ENCODE data around the gene KCNN3.

KCNN3 gene

DNA sequence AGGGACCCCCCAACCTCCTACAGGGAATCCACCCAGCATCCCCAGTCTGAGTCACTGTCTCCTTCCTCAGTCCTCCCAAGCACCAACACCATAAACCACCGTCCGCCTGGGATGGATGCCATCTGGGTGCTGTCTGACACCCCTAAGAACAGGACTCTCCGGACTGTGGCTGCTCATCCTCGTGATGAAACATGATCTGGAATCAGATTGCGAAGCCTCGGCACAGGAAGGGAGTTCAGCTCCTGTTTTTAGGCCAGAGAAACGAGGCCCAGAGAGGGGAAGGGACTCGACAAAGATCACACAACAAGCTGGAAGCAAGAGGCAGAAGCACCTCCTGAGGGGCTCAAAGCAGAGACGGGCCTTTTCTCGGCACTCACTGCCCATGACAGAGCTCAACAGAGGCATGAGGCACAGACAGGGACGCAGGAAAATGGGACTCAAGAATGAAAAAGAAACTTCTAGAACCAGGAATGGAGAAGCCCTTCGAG, 8.4 kb downstream of the KCNN3 start:
- DNase-seq (ENCODE audit: low read depth, low spot score), result no peak

DNA sequence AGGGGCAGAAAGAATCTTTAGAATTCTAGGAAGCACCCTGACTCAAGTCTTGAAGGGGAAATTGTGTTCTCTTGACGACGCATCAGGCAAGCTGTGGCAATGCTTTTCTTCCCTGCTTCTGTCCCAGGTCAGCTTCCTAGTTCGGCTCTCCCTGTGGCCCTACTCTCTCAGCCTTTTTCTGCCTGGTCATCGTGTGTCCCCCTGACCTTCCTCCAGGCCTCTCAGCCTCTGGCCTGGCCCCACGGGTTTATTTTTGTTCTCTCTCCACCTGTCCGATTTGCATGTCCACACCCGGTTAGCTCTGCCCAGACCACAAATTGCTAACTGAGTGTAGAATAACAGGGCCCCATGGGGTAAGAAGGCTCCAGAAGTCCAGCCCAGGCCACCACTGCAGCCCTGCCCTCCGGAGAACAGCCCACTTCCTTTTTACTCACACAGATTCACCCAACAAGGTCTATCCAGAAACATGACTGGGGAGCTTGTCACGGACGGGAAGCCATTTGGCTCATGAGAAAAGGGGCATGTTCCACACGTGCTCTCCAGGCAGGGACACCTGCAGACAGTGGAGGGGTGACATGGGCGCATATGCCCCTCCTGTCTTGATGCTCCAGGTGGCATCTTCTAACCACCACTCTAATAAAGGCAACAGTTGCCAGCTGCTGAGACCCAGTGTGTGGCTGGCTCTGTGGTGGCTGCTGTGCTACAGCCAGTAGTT, 9.8 kb downstream of the KCNN3 start:
- DNase-seq (ENCODE audit: low read depth, low spot score), result no peak

DNA sequence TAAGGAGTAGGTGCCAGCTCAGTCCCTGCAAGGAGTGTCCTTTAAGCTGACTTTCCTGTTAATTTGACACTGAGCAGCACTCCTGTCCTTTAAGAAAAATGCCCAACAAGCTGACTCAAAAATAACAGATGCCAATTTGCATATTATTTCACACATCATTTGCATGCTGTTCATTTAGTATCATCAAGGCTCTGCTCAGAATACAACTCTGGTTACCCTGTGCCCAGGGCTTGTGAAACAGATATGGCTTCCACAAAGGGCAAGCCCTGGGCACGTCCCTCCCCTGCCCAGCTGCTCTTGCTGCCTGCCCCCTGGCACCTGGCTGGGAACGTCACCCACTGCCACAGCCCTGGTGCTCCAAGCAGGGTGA, 10.3 kb downstream of the KCNN3 start:
- no peak for DNase-seq (ENCODE audit: low read depth, low spot score)

DNA sequence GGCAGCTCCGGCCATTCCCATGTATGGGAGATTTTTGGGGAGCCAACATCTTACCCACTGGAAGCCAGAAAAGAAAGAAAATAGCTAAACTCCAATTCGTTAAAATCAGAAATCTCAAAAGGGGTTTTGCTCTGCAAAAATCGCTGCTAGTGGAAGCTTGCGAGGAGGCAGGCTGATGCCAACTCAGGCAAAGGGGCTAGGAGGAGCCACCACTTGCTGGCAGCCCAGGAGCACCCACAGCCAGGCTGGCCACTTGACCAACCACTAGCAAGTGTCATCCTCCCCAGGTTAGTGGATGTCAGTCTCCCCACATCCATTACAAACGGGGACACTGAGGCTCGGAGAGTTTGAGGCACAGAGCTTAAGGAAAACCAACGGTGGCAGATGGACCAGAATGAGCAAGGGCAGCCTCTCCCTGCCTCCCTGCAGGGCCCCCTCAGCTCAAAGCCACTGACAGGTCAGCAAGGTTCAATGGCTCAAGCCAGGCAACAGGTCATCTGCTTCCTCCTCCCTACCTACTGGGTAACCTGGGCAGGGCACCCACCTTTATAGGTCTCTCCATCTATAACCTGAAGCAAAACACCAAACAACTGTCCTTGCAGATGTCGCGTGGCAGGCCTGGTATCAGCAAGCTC, 10.8 kb downstream of the KCNN3 start:
- DNase-seq (ENCODE audit: low read depth, low spot score), result no peak

DNA sequence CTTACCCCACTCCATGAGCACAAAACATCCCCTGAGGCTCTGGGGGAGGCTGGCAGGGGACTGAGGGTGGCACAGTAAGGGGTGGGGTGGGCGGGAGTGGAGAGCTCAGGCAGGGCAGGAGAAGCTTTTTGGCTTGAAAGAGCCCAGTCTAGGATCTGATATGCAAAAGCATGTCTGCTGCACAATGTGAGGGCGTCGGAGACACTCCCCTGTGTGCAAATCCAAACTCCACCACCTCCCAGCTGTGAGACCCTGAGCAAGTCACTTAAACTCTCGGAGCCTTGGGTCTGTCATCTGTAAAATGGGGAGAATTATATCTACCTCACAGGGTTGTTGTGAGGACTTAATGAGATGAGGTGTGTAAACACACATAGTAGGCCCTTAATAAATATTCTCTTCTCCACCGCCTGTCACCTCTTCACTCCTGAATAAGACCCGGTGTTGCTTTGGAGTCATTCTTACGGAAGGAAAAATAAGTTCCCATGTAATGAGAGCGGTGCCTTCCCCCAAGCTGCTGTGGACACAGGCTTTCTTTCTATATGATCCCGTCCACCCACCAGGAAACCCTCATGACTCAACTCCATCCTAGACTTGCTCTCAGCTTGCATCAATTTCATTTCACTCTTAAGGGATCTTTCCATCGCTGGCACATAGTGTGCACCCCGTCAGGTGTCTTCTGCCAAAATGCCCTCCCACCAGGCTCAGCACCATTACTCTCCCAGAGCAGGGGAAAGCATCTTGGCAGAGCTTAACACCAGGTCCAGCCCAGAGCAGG, 12.5 kb downstream of the KCNN3 start:
- DNase-seq (ENCODE audit: low read depth, low spot score), result no peak

DNA sequence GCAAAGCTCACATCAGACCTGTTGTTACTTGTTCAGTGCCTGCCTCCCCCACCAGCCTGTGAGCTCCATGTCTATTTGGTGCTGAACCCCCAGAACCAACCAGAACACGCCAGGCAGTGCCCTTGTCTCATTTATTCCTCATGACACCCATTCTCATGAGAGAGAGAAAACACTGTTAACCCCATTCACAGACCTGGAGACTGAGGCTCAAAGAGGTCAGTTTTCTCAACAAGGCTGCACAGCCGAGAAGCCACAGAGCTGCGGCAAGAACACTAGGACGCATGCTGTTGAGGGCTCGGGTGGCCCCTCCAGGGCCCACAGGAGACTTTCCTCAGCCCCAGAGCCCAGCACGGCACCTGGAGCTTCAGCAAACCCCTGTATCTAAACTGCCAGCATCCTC, 13.1 kb downstream of the KCNN3 start:
- no peak for DNase-seq (ENCODE audit: low read depth, low spot score)

DNA sequence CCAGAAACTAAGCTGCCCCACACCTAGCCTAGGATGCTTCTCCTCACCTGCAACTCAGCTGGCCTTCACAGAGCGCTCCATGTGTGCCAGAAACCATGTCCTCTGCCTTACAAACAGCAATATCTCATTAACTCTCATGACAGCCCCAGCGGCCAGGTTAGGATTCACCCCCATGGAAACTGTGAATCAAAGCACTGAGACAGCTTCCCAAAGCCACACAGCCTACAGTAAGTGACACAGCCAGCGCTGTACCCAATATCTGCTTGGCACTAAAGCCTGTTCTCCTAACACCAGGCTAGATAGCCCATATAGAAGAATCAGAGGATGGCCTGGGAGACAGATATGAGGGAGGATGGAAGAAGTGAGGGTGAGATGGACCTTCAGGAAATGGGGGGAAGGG, 13.5 kb downstream of the KCNN3 start:
- DNase-seq (ENCODE audit: low read depth, low spot score), result no peak

DNA sequence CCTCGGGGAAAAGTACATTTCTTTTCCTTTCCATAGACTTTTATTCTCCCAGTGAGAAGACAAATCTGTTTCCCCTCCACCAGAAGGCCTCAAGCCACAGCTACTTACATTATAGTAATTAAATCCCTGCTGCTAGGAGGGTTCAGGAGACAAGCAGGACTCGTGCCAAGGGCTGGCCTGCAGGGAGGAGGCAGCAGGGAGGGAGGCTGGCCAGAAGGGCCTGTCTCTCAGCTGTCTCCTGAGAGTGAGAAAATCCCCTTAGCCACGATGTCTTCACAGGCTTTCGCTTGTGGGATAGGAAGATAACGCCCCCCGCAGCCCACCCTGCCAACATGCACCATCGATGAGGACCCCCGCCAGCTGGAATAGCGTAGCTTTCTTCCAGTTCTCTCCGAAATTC, 14.0 kb downstream of the KCNN3 start:
- DNase-seq (ENCODE audit: low read depth, low spot score), result no peak

DNA sequence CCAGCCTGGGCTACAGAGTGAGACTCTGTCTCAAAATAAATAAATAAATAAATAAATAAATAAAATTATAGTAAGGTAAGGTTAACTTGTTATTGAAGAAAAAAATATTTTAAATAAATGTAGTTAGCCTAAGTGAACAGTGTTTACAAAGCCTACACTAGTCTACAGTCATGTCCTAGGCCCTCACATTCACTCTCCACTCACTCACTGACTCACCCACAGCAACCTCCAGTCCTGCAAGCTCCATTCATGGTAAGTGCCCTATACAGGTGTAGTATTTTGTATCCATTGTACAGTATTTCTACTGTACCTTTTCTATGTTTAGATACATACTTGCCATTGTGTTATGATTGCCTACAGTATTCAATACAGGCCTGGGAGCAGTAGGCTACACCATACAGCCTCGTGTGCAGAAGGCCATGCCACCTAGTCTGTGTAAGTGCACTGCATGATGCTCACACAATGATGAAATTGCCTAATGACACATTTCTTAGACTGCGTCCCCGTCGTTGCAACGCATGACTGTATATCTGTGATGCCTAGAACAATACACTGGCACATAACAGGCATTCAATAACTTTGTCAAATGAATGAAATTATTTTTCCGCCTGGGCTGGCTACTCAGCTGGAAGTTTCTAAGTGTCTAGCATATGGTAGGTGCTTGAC, 14.8 kb downstream of the KCNN3 start:
- DNase-seq (ENCODE audit: low read depth, low spot score), result no peak

DNA sequence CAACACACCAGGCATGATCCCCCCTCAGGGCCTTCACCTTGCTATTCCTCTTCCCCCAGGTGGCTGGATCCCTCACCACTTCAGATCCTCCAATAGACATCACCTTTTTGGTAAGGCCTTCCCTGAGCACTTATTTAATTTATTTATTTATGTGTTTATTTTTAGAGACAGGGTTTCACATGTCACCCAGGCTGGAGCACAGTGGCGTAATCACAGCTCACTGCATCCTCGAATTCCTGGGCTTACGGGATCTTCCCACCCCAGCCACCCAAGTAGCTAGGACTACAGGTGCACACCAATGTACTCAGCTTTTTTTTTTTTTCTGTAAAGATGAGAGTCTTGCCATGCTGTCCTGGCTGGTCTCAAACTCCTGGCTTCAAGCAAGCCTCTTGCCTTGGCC, 17.2 kb downstream of the KCNN3 start:
- DNase-seq (ENCODE audit: low read depth, low spot score), result no peak

DNA sequence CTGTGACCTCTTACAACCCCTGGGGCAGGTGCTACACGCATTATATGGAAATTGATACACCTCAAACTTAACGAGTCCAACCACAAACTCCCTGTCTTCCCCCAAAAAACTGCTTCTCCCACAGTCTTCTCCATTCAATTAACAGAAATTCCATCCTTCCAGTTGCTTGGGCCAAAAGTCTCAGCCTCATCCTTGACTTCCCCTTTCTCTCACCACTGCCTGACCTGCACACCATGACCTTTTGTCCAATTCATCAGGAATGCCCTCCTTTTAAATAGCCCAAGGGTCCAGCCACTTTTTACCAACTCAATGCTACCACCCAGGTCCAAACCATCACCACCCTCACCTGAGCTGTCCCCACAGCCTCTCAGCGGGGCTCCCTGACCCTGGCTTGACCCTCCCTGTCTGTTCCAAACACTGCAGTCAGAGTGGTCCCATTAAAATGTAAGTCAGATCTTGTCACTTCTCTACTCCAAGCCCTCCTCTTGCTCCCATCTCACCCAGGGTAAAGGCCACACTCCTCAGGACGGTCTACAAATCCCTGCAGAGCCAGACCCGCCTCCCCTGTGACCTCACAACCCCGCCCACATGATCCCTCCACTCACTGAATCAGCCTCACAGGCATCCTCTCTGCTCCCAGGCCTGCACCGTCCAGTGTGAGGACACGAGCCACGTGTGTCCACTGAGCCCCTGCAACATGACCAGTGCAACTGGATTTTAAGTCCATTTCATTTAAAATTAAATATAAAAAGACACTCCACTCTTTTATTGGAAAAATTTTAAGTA, 18.5 kb downstream of the KCNN3 start:
- no peak for DNase-seq (ENCODE audit: low read depth, low spot score)

DNA sequence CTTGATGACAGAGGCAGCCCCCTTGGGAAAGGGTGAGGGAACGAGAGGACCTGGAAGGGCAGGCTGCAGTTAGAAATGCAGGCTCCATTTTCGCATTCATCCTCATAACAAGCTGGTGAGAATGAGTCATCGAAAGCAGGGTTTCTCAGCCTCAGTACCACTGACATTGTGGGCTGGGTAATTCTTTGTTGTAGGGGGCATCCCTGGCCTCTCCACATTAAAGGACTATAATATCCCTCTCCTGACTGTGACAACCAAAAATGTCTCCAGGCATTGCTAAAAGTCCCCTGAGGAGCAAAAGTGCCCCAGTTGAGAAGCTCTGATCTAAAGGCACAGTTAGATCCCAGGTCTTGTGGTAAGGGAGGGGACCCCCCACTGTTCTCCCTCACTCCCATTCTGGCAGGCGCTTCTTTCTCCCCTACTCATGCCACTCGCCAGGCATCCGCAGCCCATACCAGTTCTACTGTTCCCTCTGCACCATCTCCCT, 20.4 kb downstream of the KCNN3 start:
- DNase-seq (ENCODE audit: low read depth, low spot score), result no peak

DNA sequence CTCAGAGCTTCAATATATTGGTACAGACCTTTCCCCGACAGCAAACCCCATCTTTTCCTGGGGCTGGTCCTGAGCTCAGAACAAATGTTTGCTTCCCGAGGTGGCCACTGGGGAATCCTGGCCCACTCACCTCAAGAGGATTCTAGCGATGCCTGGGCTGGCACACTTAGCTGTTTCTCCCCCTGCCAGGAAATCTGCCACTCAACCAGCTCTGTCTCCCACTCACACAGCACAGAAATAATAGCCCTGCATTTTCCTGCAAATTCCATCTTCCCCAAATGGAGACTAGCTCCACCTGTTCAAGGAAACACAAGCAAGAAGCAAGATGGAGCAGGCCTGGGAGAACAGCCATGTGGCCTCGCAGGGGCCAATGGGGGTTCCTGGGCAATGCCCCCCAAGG, 21.1 kb downstream of the KCNN3 start:
- no peak for DNase-seq (ENCODE audit: low read depth, low spot score)

DNA sequence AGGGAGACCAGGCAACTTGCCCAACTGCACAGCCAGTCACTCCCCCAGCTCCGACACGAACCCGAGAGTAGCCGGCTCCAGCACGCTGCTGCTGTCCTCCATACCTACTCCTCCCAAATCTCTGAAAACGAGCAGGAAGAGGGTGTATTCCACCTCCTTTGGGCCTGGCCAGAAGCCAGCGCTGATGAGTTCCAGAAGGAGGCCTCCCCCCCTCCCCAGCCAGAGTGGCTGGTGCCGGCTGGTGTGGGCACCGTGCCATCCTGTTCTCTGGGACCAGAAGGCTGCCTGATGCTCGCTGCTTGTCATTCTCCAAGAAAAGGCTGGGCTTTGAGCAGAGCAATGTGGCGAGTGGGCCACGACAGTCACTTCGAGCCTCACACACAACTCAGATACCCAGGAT, 22.2 kb downstream of the KCNN3 start:
- DNase-seq (ENCODE audit: low read depth, low spot score), result no peak

DNA sequence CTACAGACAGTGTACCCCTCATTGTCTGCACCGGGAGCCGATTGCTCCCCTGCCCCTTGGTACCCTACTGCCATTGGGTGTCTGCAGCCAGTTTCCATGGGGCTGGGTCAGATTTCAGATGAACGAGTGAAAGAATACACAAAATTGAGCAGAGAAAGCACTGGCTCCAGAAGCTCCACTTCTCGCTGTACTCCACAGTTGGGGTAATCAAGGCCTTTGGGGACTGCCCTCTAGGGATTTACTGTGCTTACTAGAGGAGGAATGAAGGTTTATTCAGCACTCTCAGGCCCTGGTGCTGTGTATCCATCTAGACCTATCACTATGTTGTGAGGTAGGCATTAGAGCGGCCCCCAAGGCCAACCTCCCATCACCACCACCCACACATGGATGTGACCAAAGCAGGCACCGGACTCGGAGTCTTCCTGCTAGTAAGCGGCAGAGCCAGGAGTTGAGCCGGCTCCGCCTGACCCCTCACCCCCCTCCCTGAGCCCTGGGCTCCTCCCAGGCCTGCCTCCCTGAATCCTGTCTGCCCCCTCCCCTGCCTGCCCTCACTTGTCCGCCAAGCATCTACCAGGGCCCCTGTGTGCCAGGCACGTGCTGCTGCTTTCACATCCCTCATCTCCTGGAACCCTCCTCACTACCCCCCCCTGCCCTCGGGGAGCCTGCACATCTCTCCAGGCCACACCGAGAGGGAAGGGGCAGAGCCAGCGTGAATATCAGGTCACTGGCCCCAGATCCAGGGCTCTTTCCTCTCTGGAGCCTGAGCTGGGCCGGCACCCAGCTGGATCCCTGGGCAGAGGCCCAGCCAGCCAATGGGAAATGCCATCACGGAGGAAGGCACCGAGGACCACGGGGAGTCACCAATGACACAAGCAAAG, 23.3 kb downstream of the KCNN3 start:
- DNase-seq (ENCODE audit: low read depth, low spot score), result no peak

DNA sequence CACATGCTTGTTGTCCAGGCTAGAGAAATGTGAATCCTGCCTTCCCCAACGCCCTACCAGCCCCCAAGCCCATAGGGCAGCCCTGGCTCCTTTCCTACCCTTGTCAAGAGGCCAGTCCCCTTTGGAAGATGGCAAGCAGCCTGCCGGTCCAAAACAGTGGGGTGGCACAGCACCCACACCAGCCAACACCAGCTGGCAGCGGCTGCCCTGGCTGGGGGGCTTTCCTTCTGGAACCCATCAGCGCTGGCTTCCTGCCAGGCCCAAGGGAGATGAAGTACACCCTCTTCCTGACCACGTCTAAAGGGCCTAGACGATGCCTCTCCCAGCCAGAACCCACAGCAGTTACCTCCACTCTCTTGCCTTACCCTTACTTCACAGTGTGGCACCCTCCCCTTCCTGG, 24.2 kb downstream of the KCNN3 start:
- DNase-seq (ENCODE audit: low read depth, low spot score), result no peak

DNA sequence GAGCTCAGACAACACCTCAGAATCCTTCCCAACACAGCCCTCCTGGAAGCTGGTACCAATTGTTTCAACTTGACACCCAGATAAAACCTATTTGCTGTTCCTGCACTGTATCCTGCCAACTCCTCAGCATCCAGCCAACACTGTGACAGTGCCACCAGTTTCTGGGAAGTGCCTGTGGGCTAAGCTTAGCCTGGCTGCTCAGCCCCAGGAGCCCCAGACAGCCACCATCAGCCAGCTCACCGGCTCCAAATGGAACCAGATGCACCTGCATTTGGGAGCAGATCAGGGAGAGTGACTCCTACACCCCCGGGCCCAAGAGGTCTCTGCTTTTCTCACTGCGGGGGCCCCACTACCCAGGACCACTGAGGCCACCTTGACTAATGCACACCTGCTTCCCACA, 24.9 kb downstream of the KCNN3 start:
- DNase-seq (ENCODE audit: low read depth, low spot score), result no peak

DNA sequence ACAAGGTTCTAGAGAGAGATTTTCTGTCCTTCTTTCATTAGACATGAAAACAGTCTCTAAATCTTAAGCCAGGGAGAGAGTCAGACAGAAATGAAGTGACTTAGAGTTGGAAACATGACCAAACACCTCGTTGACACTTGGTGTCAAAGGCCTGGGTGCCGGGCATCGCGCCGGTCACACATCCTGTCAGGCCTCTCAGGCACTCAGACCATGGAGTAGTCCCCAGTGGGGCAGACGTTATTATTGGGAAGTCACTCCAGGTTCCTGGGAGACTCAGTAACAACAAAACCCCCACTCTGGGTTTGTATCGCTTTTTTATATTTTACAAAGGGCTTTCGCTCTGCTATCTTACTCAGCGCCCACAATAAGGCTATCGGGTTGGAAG, 25.8 kb downstream of the KCNN3 start:
- DNase-seq (ENCODE audit: low read depth, low spot score), result no peak

DNA sequence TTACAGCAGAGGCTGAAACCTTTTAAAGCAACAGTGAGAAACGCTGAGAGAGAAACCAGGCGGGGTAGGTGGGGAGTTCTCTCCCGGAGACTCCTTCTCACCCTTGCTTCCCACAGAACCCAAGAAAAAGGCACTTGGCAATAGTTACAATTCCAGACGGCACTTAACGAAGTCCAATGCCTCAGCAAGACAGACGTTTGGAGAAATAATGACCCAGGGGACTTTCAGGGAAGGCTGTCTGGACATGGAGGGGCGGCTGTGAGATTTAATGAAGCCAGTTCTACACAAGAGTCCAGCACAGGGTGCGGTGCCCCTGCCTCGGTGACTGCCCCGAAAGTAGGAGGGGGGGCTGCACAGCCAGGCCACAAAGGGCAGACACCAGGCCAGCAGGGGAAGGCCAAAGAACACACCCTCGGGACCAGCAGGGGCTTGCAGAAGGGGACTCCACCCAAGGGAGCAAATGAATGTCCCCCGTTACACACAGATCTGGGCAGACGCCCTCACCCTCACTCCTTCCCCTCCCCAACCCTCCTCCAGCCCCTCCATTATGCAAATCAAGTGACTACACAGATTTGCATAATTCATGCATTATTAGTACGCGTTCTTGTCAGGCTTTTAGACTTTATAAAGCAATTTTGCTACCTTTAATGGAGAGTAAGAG, 26.3 kb downstream of the KCNN3 start:
- DNase-seq (ENCODE audit: low read depth, low spot score), result no peak

DNA sequence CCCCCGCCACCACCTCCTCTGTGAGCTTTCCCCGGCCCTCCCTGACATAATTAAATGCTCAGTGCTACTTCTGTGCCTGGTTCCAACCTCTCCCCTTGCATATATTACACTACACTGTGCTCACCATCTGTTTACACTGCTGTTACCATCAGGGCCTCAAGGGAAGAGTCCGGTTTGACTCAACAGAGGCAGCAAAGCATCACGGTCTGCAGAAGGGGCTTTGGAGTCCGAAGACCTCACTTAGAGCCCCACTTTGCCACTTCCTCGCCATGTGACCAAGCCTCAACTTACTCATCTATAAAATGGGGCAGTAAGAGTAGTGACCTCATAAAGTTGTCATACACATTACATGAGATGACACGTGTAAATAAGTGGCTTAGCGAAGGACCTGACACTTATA, 27.4 kb downstream of the KCNN3 start:
- DNase-seq (ENCODE audit: low read depth, low spot score), result no peak

Measured in activated naive CD8-positive, alpha-beta T cell treated with anti-CD3 and anti-CD28 coated beads, Interleukin-2, amount 50 U/mL, for 16 hours (primary cell).